Lower leg skin (tissue), 3 donors: ENCODE results near the gene CCDC18.
"Not testable (repeated sequence)": the region's sequence is repeated elsewhere in the genome, so short reads cannot be mapped to it uniquely, and the experiment has no call there.

Experiments used
- POLR2A ChIP-seq, 2 donors: fragments of 450-650 bp; IDR thresholded peaks; one replicate each; pipeline ENCODE4 v1.6.1; 2016 to 2017; ENCODE audit warnings: antibody characterized with exemption in 2 of 2, mild to moderate bottlenecking in 1 of 2, moderate library complexity in 1 of 2
- TF ChIP-seq, protein P1 (sequence below), 3 donors: fragments of 450-650 bp; IDR thresholded peaks; one replicate each; pipeline ENCODE4 v1.5.1; 2016; ENCODE audit warnings: antibody characterized with exemption in 3 of 3, mild to moderate bottlenecking in 3 of 3, moderate library complexity in 2 of 3

DNA sequence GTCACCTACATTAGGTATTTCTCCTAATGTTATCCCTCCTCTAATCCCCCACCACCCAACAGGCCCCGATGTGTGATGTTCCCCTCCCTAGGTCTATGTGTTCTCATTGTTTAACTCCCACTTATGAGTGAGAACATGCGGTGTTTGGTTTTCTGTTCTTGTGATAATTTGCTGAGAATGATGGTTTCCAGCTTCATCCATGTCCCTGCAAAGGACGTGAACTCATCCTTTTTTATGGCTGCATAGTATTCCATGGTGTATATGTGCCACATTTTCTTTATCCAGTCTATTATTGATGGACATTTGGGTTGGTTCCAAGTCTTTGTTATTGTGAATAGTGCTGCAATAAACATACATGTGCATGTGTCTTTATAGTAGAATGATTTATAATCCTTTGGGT is 80.2 kb downstream of the CCDC18 start:
- TF ChIP-seq POLR2A (IDR thresholded peaks at IDR 0.05): not testable (repeated sequence)
- TF ChIP-seq, protein P1, sequence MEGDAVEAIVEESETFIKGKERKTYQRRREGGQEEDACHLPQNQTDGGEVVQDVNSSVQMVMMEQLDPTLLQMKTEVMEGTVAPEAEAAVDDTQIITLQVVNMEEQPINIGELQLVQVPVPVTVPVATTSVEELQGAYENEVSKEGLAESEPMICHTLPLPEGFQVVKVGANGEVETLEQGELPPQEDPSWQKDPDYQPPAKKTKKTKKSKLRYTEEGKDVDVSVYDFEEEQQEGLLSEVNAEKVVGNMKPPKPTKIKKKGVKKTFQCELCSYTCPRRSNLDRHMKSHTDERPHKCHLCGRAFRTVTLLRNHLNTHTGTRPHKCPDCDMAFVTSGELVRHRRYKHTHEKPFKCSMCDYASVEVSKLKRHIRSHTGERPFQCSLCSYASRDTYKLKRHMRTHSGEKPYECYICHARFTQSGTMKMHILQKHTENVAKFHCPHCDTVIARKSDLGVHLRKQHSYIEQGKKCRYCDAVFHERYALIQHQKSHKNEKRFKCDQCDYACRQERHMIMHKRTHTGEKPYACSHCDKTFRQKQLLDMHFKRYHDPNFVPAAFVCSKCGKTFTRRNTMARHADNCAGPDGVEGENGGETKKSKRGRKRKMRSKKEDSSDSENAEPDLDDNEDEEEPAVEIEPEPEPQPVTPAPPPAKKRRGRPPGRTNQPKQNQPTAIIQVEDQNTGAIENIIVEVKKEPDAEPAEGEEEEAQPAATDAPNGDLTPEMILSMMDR (IDR thresholded peaks at IDR 0.05): not testable (repeated sequence)
